Testis (tissue), 3 donors: Measurements from ENCODE around the gene SLC47A2. TPM values are rescaled to one million over a fixed set of nuclear protein-coding genes. Genes with fewer than 3 reads are reported as not detected.
A peak's percentile ranks its signal among the peaks of the same experiment; 100 is the strongest.

Experiments
- DNase-seq: peaks from one replicate; pipeline ENCODE4 v3.0.0-alpha.2; 2019
- H3K27ac ChIP-seq, 2 donors: fragments of 200-600 bp; sonication (generic); one replicate each; pipeline ENCODE4 v1.5.1; 2019
- H3K27me3 ChIP-seq: fragments of 200-600 bp; sonication (generic); one replicate; pipeline ENCODE4 v1.5.1; 2019
- H3K36me3 ChIP-seq: fragments of 200-600 bp; sonication (generic); one replicate; pipeline ENCODE4 v1.5.1; 2017; ENCODE audit warnings: low read depth; ENCODE audit errors: missing control alignments
- H3K4me1 ChIP-seq: fragments of 200-600 bp; sonication (generic); one replicate; pipeline ENCODE4 v1.5.1; 2019
- H3K4me3 ChIP-seq, 2 donors: fragments of 200-600 bp; sonication (generic); one replicate each; pipeline ENCODE4 v1.5.1; 2017 to 2019
- H3K9me3 ChIP-seq: fragments of 200-600 bp; sonication (generic); one replicate; pipeline ENCODE4 v1.5.1; 2017
- CTCF ChIP-seq, 3 experiments: fragments of 450-650 bp in 2 of 3; fragments of 200-600 bp in 1 of 3; sonication (generic) in 1 of 3; IDR thresholded peaks; one replicate each; pipeline ENCODE4 v1.5.1; 2016 to 2019; ENCODE audit warnings: antibody characterized with exemption in 3 of 3, mild to moderate bottlenecking in 2 of 3, moderate library complexity in 1 of 3
- POLR2A ChIP-seq: fragments of 450-650 bp; IDR thresholded peaks from one replicate; pipeline ENCODE4 v1.6.1; 2017; ENCODE audit warnings: antibody characterized with exemption, mild to moderate bottlenecking, moderate library complexity
- WGBS, 2 donors: methylation state at CpG; one replicate each; pipeline ENCODE4 v1.1.5; 2018; 5-methylcytosine and 5-hydroxymethylcytosine counted together
- intact Hi-C: fragments of 100-400 bp; cut with DNase I; formaldehyde crosslinking; loops from one replicate; pipeline ENCODE4 v1.15.1; 2023; ENCODE audit warnings: low total_unique reads
- polyA plus RNA-seq: library from polyadenylated mRNA; stranded (reverse); fragments of 350-450 nt; fragmentation: Illumina TruSeq; extraction: RNeasy Lipid Tissue Mini Kit (QIAGEN cat#74804); gene quantifications from one replicate; pipeline ENCODE4 v1.2.3, GENCODE V29; 2014; ENCODE audit warnings: low read depth, low replicate concordance; ENCODE audit not compliant: insufficient read depth
- total RNA-seq, 2 donors: library from RNA; depleted of rRNA; stranded (reverse); fragments of >200 nt; gene quantifications; one replicate each; pipeline ENCODE4 v1.2.3, GENCODE V29; 2016

SLC47A2 gene
- total and polyA plus RNA-seq, 3 donors from 2014 or later: 0.16 to 1.1 (median 0.50) TPM

GRCh38 chr17:19713901-19714361 is 2.5 kb downstream of the SLC47A2 start:
- 80% methylated on average over 28 of the region's 28 CpGs; no CpG with 5 or more reads in 1 of the 2 donors for WGBS, 2 donors
- H3K27me3 ChIP-seq: no peaks in the 10 kb centered on the region
- H3K4me1 ChIP-seq: no peaks in the 10 kb centered on the region
- TF ChIP-seq POLR2A: no peak
- TF ChIP-seq CTCF (IDR thresholded peaks at IDR 0.05): no peak
- no peaks in the 10 kb centered on the region for H3K36me3 ChIP-seq
- intact Hi-C loops: no loop called here
- DNase-seq: no peak
- H3K27ac ChIP-seq: no peak overlapping the region
- H3K4me3 ChIP-seq: peak overlapping the region; percentile 9 to 29
- no peaks in the 10 kb centered on the region for H3K9me3 ChIP-seq

GRCh38 chr17:19713462-19713861 is 2.9 kb downstream of the SLC47A2 start:
- Histone ChIP-seq H3K4me1 (no peaks in the 10 kb centered on the region), H3K9me3 (no peaks in the 10 kb centered on the region), H3K27ac (no peak overlapping the region), H3K36me3 (no peaks in the 10 kb centered on the region), H3K27me3 (no peaks in the 10 kb centered on the region), H3K4me3 (peak overlapping the region; percentile 9 to 29)
- intact Hi-C loops: no loop called here
- no peak for TF ChIP-seq CTCF (IDR thresholded peaks at IDR 0.05)
- no peak for TF ChIP-seq POLR2A
- WGBS, 2 donors: 69 to 78% methylated on average over 8 to 16 of the region's 16 CpGs
- DNase-seq: no peak

DNA sequence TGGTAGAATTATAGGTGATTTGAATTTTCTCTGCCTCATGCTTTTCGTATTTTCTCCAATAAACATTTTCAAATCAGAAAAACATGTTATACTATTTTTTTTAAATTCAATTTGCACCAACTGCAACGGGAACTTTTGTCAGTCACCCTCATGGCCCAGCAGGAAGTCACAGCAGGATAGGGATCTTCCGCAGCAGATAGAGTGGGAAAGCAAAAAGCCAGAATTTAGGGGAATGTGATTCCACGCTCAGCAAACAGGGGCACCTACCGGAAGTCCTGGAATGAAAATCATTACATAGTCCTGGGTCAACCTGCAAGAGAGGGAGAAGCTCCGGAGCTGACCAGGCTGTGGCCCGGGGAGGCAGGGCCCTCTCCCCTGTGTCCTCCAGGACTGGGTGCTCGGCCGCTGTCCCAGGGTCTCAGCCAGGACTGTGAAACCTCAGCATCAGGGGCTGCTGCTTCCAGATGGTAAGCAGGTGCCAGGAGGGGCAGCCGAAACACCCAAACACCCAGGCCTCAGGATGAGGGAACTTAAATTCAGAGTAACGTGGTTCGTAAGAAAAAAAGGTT is 3.9 kb downstream of the SLC47A2 start:
- no peak for DNase-seq
- H3K27me3 ChIP-seq: no peaks in the 10 kb centered on the region
- H3K27ac ChIP-seq: no peak overlapping the region
- H3K9me3 ChIP-seq: no peaks in the 10 kb centered on the region
- intact Hi-C loops: no loop called here
- 90 to 92% methylated on average over 12 of the region's 12 CpGs for WGBS, 2 donors
- TF ChIP-seq POLR2A (no peak), CTCF (IDR thresholded peaks at IDR 0.05) (no peak)
- no peak overlapping the region for H3K4me3 ChIP-seq
- no peaks in the 10 kb centered on the region for H3K36me3 ChIP-seq
- H3K4me1 ChIP-seq: no peaks in the 10 kb centered on the region

DNA sequence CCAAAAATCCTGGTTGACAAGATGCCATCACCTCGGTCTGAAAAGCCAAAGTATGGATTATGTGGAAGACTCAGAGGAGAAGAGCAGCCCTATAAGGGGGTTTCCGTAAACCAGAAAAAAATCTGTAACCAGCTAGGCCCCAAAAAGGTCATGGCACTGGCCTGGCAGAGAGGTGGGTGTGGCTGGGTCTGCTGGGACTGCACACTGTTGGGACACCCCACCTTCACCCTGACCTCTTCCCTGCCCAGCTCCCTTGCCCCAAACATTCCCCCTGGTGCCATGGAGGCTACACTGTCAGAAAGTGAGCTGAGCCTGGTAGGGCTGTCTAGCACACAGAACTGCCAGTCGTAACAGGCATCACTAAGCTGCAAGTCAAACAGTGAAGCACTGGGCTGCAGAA is 6.5 kb downstream of the SLC47A2 start:
- Histone ChIP-seq H3K4me3 (no peak overlapping the region), H3K9me3 (no peaks in the 10 kb centered on the region), H3K27me3 (no peaks in the 10 kb centered on the region), H3K27ac (no peak overlapping the region), H3K36me3 (no peaks in the 10 kb centered on the region), H3K4me1 (no peaks in the 10 kb centered on the region)
- TF ChIP-seq CTCF (IDR thresholded peaks at IDR 0.05) (no peak), POLR2A (no peak)
- intact Hi-C loops: no loop called here
- WGBS, 2 donors: 96% methylated on average over 3 of the region's 3 CpGs
- DNase-seq: peak; percentile 2
